RWPE1 (cell line): ENCODE data around the gene ARHGEF2.

Experiments used
- CTCF ChIA-PET: fragments of 350-600 bp; sonication (Branson Sonifier 250); formaldehyde crosslinking; extraction: SDS; loops from one replicate; lab custom pipeline; 2021; lab: Yijun Ruan, JAX
- POLR2A ChIA-PET: fragments of 400-600 bp; formaldehyde crosslinking; extraction: SDS; loops from one replicate; lab custom pipeline; 2020; ENCODE audit warnings: antibody characterized with exemption; ENCODE audit not compliant: low non-redundant PET; lab: Yijun Ruan, JAX
- DNase-seq: peaks from one replicate; pipeline ENCODE4 v3.0.0; 2012; ENCODE audit warnings: low spot score
- H3K27ac ChIP-seq: fragments of 450-650 bp; 2 replicates; pipeline ENCODE4 v1.5.1; 2017
- CTCF ChIP-seq: fragments of 450-650 bp; conservative IDR thresholded peaks from 2 replicates; pipeline ENCODE4 v1.5.1; 2017; ENCODE audit warnings: low read depth, mild to moderate bottlenecking

ARHGEF2 gene

GRCh38 chr1:155947741-155948140 lies 30.6 kb downstream of the ARHGEF2 start:
- H3K27ac ChIP-seq = peak overlapping the region; percentile 22; the same call in 1 of the 2 replicates
- TF ChIP-seq CTCF = no peak
- CTCF ChIA-PET = no interaction called here
- POLR2A ChIA-PET = no interaction called here
- DNase-seq = no peak

GRCh38 chr1:155947292-155947691 lies 31.1 kb downstream of the ARHGEF2 start:
- ChIA-PET POLR2A (no interaction called here), CTCF (no interaction called here)
- H3K27ac ChIP-seq = peak overlapping the region; percentile 22
- no peak for TF ChIP-seq CTCF
- DNase-seq = no peak

GRCh38 chr1:155946633-155947219 lies 31.6 kb downstream of the ARHGEF2 start:
- ChIA-PET CTCF (no interaction called here), POLR2A (no interaction called here)
- no peak for TF ChIP-seq CTCF
- H3K27ac ChIP-seq = peak overlapping the region; percentile 87
- DNase-seq = no peak

- H3K27ac ChIP-seq = peak overlapping the region; percentile 87
- TF ChIP-seq CTCF = no peak
- DNase-seq = no peak
- ChIA-PET POLR2A (no interaction called here), CTCF (interaction anchor here (0.6 to 1.1 kb wide), 3 partner anchors 25 to 281 kb away, joined by 3 to 4 read pairs (median 3); no protein-coding TSS in a partner anchor)
Measured at GRCh38 chr1:155944444-155944799, 33.9 kb downstream of the ARHGEF2 start.

GRCh38 chr1:155942578-155943141 lies 35.7 kb downstream of the ARHGEF2 start:
- H3K27ac ChIP-seq = peak overlapping the region; percentile 87
- ChIA-PET CTCF (interaction anchor here (0.7 to 1.4 kb wide), 3 partner anchors 12 to 284 kb away, joined by 3 to 6 read pairs (median 4); no protein-coding TSS in a partner anchor), POLR2A (no interaction called here)
- DNase-seq = no peak
- TF ChIP-seq CTCF = no peak

- TF ChIP-seq CTCF = no peak
- no peak for DNase-seq
- peak overlapping the region; percentile 87 for H3K27ac ChIP-seq
- CTCF ChIA-PET = interaction anchor here (1.4 kb wide), 1 partner anchor 13 kb away, joined by 6 read pairs; no protein-coding TSS in a partner anchor
- POLR2A ChIA-PET = no interaction called here
Measured at GRCh38 chr1:155941845-155942531, 36.4 kb downstream of the ARHGEF2 start.
